Activated naive CD8-positive, alpha-beta T cell treated with anti-CD3 and anti-CD28 coated beads, Interleukin-2, amount 10 ng/mL, durations not matched to agents 7 days and 5 days (primary cell): ENCODE measurements around the gene YIPF5. TPM values are rescaled to one million over a fixed set of nuclear protein-coding genes. Genes with fewer than 3 reads are reported as not detected.

ENCODE experiments used
- ATAC-seq: fragments of 150-1000 bp; cut with Tn5 transposase; one replicate; pipeline ENCODE4 v1.10.0; 2021; ENCODE audit warnings: low read depth, moderate library complexity
- POLR2A ChIA-PET: fragments of 350-600 bp; sonication (Branson Sonifier 250); formaldehyde crosslinking; loops from one replicate; lab custom pipeline; 2021; ENCODE audit warnings: antibody characterized with exemption; lab: Charles Lee
- DNase-seq: peaks from one replicate; pipeline ENCODE4 v3.0.0; 2021
- H3K27ac Mint-ChIP-seq: one replicate; pipeline ENCODE4 v1.8.0; 2022; ENCODE audit warnings: mild to moderate bottlenecking, mixed read lengths
- H3K27me3 Mint-ChIP-seq: one replicate; pipeline ENCODE4 v1.8.0; 2022; ENCODE audit warnings: mild to moderate bottlenecking, moderate library complexity, mixed read lengths
- H3K36me3 Mint-ChIP-seq: one replicate; pipeline ENCODE4 v1.8.0; 2021; ENCODE audit warnings: mild to moderate bottlenecking, mixed read lengths
- H3K4me1 Mint-ChIP-seq: one replicate; pipeline ENCODE4 v1.8.0; 2021; ENCODE audit warnings: mixed read lengths
- H3K4me3 Mint-ChIP-seq: one replicate; pipeline ENCODE4 v1.8.0; 2022; ENCODE audit warnings: mild to moderate bottlenecking, moderate library complexity, mixed read lengths
- H3K9me3 Mint-ChIP-seq: one replicate; pipeline ENCODE4 v1.8.0; 2021; ENCODE audit warnings: mixed read lengths
- total RNA-seq, 2 experiments: library from RNA; stranded (reverse); gene quantifications; one replicate each; pipeline ENCODE4 v1.2.3, GENCODE V29; 2021

The YIPF5 gene
- total RNA-seq = 10 to 100 TPM; 36.6 to 40.5 TPM

GRCh38 chr5:144170276-144171024 is at the start of gene YIPF5, which contains the start of gene KCTD16:
YIPF5 (minus strand) TSS chr5:144170659; CDS start chr5:144169955, 704 bp downstream.
KCTD16 (plus strand) TSS chr5:144170873.
- DNase-seq (peak; percentile 95), ATAC-seq (peak; percentile 99)
- peak within 1 kb of the TSS; percentile 90 for H3K4me3 Mint-ChIP-seq
- peaks cover 13% of the 10 kb centered on the region for H3K36me3 Mint-ChIP-seq
- peaks cover 35% of the 10 kb centered on the region for H3K4me1 Mint-ChIP-seq
- H3K9me3 Mint-ChIP-seq = no peaks in the 10 kb centered on the region
- peak within 1 kb of the TSS; percentile 84 for H3K27ac Mint-ChIP-seq
- H3K27me3 Mint-ChIP-seq = peaks cover 2% of the 10 kb centered on the region
- POLR2A ChIA-PET = interaction anchor here (0.5 to 2.5 kb wide), 7 partner anchors 11 to 1168 kb away, joined by 3 to 36 read pairs (median 5); partner anchors contain the start of gene NR3C1

GRCh38 chr5:144219869-144220268 is 49.4 kb upstream of the YIPF5 start:
- Mint-ChIP-seq H3K36me3 (no peaks in the 10 kb centered on the region), H3K9me3 (no peaks in the 10 kb centered on the region), H3K27me3 (no peaks in the 10 kb centered on the region), H3K4me1 (no peaks in the 10 kb centered on the region), H3K27ac (no peak overlapping the region), H3K4me3 (no peak overlapping the region)
- POLR2A ChIA-PET = no interaction called here
- DNase-seq = no peak
- ATAC-seq = no peak

- Mint-ChIP-seq H3K27ac (no peak overlapping the region), H3K36me3 (no peaks in the 10 kb centered on the region), H3K4me3 (no peak overlapping the region), H3K9me3 (no peaks in the 10 kb centered on the region), H3K27me3 (peaks cover 44% of the 10 kb centered on the region), H3K4me1 (no peaks in the 10 kb centered on the region)
- DNase-seq = no peak
- no peak for ATAC-seq
- POLR2A ChIA-PET = no interaction called here
Observed at GRCh38 chr5:144210655-144211054, 40.2 kb upstream of the YIPF5 start.

- Mint-ChIP-seq H3K4me1 (peaks cover 4% of the 10 kb centered on the region), H3K9me3 (no peaks in the 10 kb centered on the region), H3K27me3 (peaks cover 51% of the 10 kb centered on the region), H3K36me3 (no peaks in the 10 kb centered on the region), H3K27ac (no peak overlapping the region), H3K4me3 (no peak overlapping the region)
- POLR2A ChIA-PET = no interaction called here
- ATAC-seq (no peak), DNase-seq (no peak)
Observed at GRCh38 chr5:144209361-144209760, 38.9 kb upstream of the YIPF5 start.

GRCh38 chr5:144207875-144208444 is 37.5 kb upstream of the YIPF5 start:
- Mint-ChIP-seq H3K27ac (no peak overlapping the region), H3K27me3 (peaks cover 56% of the 10 kb centered on the region), H3K9me3 (no peaks in the 10 kb centered on the region), H3K4me3 (no peak overlapping the region), H3K4me1 (peaks cover 4% of the 10 kb centered on the region), H3K36me3 (no peaks in the 10 kb centered on the region)
- POLR2A ChIA-PET = no interaction called here
- ATAC-seq (no peak), DNase-seq (no peak)

- no peak for ATAC-seq
- Mint-ChIP-seq H3K27ac (no peak overlapping the region), H3K27me3 (peaks cover 58% of the 10 kb centered on the region), H3K4me3 (no peak overlapping the region), H3K36me3 (no peaks in the 10 kb centered on the region), H3K4me1 (peaks cover 4% of the 10 kb centered on the region), H3K9me3 (no peaks in the 10 kb centered on the region)
- no peak for DNase-seq
- POLR2A ChIA-PET = no interaction called here
Observed at GRCh38 chr5:144206141-144206540, 35.7 kb upstream of the YIPF5 start.

- Mint-ChIP-seq H3K27me3 (peaks cover 51% of the 10 kb centered on the region), H3K9me3 (no peaks in the 10 kb centered on the region), H3K4me1 (peaks cover 4% of the 10 kb centered on the region), H3K27ac (no peak overlapping the region), H3K4me3 (no peak overlapping the region), H3K36me3 (no peaks in the 10 kb centered on the region)
- POLR2A ChIA-PET = no interaction called here
- ATAC-seq (no peak), DNase-seq (no peak)
Observed at GRCh38 chr5:144205141-144205551, 34.7 kb upstream of the YIPF5 start.

GRCh38 chr5:144203750-144204596 is 33.5 kb upstream of the YIPF5 start:
- ATAC-seq (no peak), DNase-seq (no peak)
- Mint-ChIP-seq H3K4me1 (peaks cover 4% of the 10 kb centered on the region), H3K27ac (no peak overlapping the region), H3K4me3 (no peak overlapping the region), H3K27me3 (peaks cover 48% of the 10 kb centered on the region), H3K36me3 (no peaks in the 10 kb centered on the region), H3K9me3 (no peaks in the 10 kb centered on the region)
- POLR2A ChIA-PET = no interaction called here

- ATAC-seq (no peak), DNase-seq (no peak)
- peaks cover 50% of the 10 kb centered on the region for H3K27me3 Mint-ChIP-seq
- no peaks in the 10 kb centered on the region for H3K9me3 Mint-ChIP-seq
- H3K4me3 Mint-ChIP-seq = no peak overlapping the region
- H3K27ac Mint-ChIP-seq = no peak overlapping the region
- peaks cover 4% of the 10 kb centered on the region for H3K4me1 Mint-ChIP-seq
- POLR2A ChIA-PET = no interaction called here
- no peaks in the 10 kb centered on the region for H3K36me3 Mint-ChIP-seq
Observed at GRCh38 chr5:144202726-144203125, 32.3 kb upstream of the YIPF5 start.

GRCh38 chr5:144202072-144202471 is 31.6 kb upstream of the YIPF5 start:
- ATAC-seq = no peak
- Mint-ChIP-seq H3K27ac (no peak overlapping the region), H3K27me3 (peaks cover 45% of the 10 kb centered on the region), H3K9me3 (no peaks in the 10 kb centered on the region), H3K36me3 (no peaks in the 10 kb centered on the region), H3K4me1 (peaks cover 4% of the 10 kb centered on the region), H3K4me3 (no peak overlapping the region)
- POLR2A ChIA-PET = no interaction called here
- no peak for DNase-seq

GRCh38 chr5:144201588-144201987 is 31.1 kb upstream of the YIPF5 start:
- ATAC-seq = no peak
- H3K9me3 Mint-ChIP-seq = no peaks in the 10 kb centered on the region
- DNase-seq = no peak
- H3K4me3 Mint-ChIP-seq = no peak overlapping the region
- no peaks in the 10 kb centered on the region for H3K36me3 Mint-ChIP-seq
- peaks cover 43% of the 10 kb centered on the region for H3K27me3 Mint-ChIP-seq
- POLR2A ChIA-PET = no interaction called here
- no peak overlapping the region for H3K27ac Mint-ChIP-seq
- peaks cover 4% of the 10 kb centered on the region for H3K4me1 Mint-ChIP-seq

- DNase-seq (no peak), ATAC-seq (no peak)
- Mint-ChIP-seq H3K27ac (no peak overlapping the region), H3K4me1 (no peaks in the 10 kb centered on the region), H3K36me3 (no peaks in the 10 kb centered on the region), H3K27me3 (peaks cover 17% of the 10 kb centered on the region), H3K9me3 (no peaks in the 10 kb centered on the region), H3K4me3 (no peak overlapping the region)
- POLR2A ChIA-PET = no interaction called here
Observed at GRCh38 chr5:144198386-144198785, 27.9 kb upstream of the YIPF5 start.

GRCh38 chr5:144196612-144197011 is 26.2 kb upstream of the YIPF5 start:
- peaks cover under 1% of the 10 kb centered on the region for H3K4me1 Mint-ChIP-seq
- H3K27me3 Mint-ChIP-seq = peaks cover 10% of the 10 kb centered on the region
- no peak overlapping the region for H3K4me3 Mint-ChIP-seq
- H3K36me3 Mint-ChIP-seq = no peaks in the 10 kb centered on the region
- POLR2A ChIA-PET = no interaction called here
- H3K9me3 Mint-ChIP-seq = no peaks in the 10 kb centered on the region
- H3K27ac Mint-ChIP-seq = no peak overlapping the region
- ATAC-seq (no peak), DNase-seq (no peak)
